Natural killer cell (primary cell): ENCODE measurements around the gene CATSPERB. TPM values are rescaled to one million over a fixed set of nuclear protein-coding genes. Genes with fewer than 3 reads are reported as not detected.

Experiments
- ATAC-seq, 3 donors: fragments of 150-1000 bp in 2 of 3; fragments of 200-7000 bp in 1 of 3; cut with Tn5 transposase; 1 replicate in 1 of 3; 2 replicates in 2 of 3; pipeline ENCODE4 v1.10.0; 2021; ENCODE audit warnings: mild to moderate bottlenecking in 2 of 3, moderate library complexity in 2 of 3
- DNase-seq, 2 donors: peaks; one replicate each; pipeline versions ENCODE4 v3.0.0 to v3.0.0-alpha.2; 2013 to 2021; ENCODE audit warnings: mixed read lengths in 1 of 2
- H3K27ac ChIP-seq: one replicate; pipeline ENCODE4 v1.5.1; 2013; ENCODE audit warnings: mild to moderate bottlenecking, low read length
- H3K27me3 ChIP-seq: one replicate; pipeline ENCODE4 v1.6.1; 2013; ENCODE audit warnings: low read length; ENCODE audit not compliant: control insufficient read depth, insufficient read depth
- H3K36me3 ChIP-seq: one replicate; pipeline ENCODE4 v1.6.1; 2013; ENCODE audit warnings: low read length; ENCODE audit not compliant: control insufficient read depth, insufficient read depth
- H3K4me1 ChIP-seq: one replicate; pipeline ENCODE4 v1.6.1; 2013; ENCODE audit warnings: low read length; ENCODE audit not compliant: control insufficient read depth, insufficient read depth
- H3K4me3 ChIP-seq: one replicate; pipeline ENCODE4 v1.5.1; 2013; ENCODE audit warnings: low read length
- H3K9me3 ChIP-seq: one replicate; pipeline ENCODE4 v1.6.1; 2013; ENCODE audit warnings: low read length; ENCODE audit not compliant: control insufficient read depth, insufficient read depth
- H3K27ac Mint-ChIP-seq, 2 donors: one replicate each; pipeline ENCODE4 v1.8.0; 2022; ENCODE audit warnings: mild to moderate bottlenecking in 2 of 2, mixed read lengths in 2 of 2, moderate library complexity in 1 of 2
- H3K27me3 Mint-ChIP-seq, 2 donors: one replicate each; pipeline ENCODE4 v1.8.0; 2022; ENCODE audit warnings: low read depth in 2 of 2, mixed read lengths in 2 of 2
- H3K36me3 Mint-ChIP-seq: one replicate; pipeline ENCODE4 v1.8.0; 2022; ENCODE audit warnings: mixed read lengths
- H3K4me1 Mint-ChIP-seq, 2 donors: one replicate each; pipeline ENCODE4 v1.8.0; 2022; ENCODE audit warnings: mixed read lengths in 2 of 2
- H3K4me3 Mint-ChIP-seq: one replicate; pipeline ENCODE4 v1.8.0; 2022; ENCODE audit warnings: mild to moderate bottlenecking, moderate library complexity, mixed read lengths
- H3K9me3 Mint-ChIP-seq, 2 donors: one replicate each; pipeline ENCODE4 v1.8.0; 2022; ENCODE audit warnings: mixed read lengths in 2 of 2
- CTCF ChIP-seq: fragments of 200-600 bp; IDR thresholded peaks from one replicate; pipeline ENCODE4 v1.8.0; 2022; ENCODE audit warnings: antibody characterized with exemption
- WGBS: methylation state at CpG from one replicate; pipeline ENCODE4 v1.1.7; 2013; ENCODE audit warnings: missing lambda C conversion rate; ENCODE audit not compliant: insufficient coverage; 5-methylcytosine and 5-hydroxymethylcytosine counted together
- intact Hi-C: fragments of 100-400 bp; cut with micrococcal nuclease; formaldehyde crosslinking; loops from one replicate; pipeline ENCODE4 v1.14.2; 2022
- total RNA-seq, 4 donors: library from RNA; stranded (reverse); fragments of 120-200 nt in 1 of 4; gene quantifications; one replicate each; pipeline versions ENCODE4 v1.2.3 to v1.2.4, GENCODE V29; 2013 to 2022

The CATSPERB gene
- total RNA-seq, 3 donors from 2014 or later (not counting 1 experiment from before 2014, with no cell fraction given) = 3.1 to 5.8 (median 4.2) TPM

- Histone ChIP-seq H3K27ac (no peak overlapping the region), H3K27me3 (peaks cover 10% of the 10 kb centered on the region), H3K9me3 (no peaks in the 10 kb centered on the region), H3K4me1 (peaks cover 11% of the 10 kb centered on the region), H3K4me3 (no peak overlapping the region), H3K36me3 (no peaks in the 10 kb centered on the region)
- no peaks in the 10 kb centered on the region for H3K36me3 Mint-ChIP-seq
- no peak for TF ChIP-seq CTCF
- no peaks in the 10 kb centered on the region for H3K9me3 Mint-ChIP-seq
- WGBS = 88% methylated on average over 30 of the region's 30 CpGs
- H3K4me1 Mint-ChIP-seq = peaks cover 12 to 16% of the 10 kb centered on the region in 2 donors
- H3K27ac Mint-ChIP-seq = no peak overlapping the region
- H3K27me3 Mint-ChIP-seq = peaks cover 16 to 57% of the 10 kb centered on the region in 2 donors
- ATAC-seq = no peak
- intact Hi-C loops = no loop called here
- no peak for DNase-seq
- no peak overlapping the region for H3K4me3 Mint-ChIP-seq
These were observed 154.2 kb downstream of the CATSPERB start for GRCh38 chr14:91577632-91578233.

- peaks cover 16 to 48% of the 10 kb centered on the region in 2 donors for H3K27me3 Mint-ChIP-seq
- no peak overlapping the region for H3K27ac ChIP-seq
- H3K36me3 Mint-ChIP-seq = no peaks in the 10 kb centered on the region
- H3K9me3 ChIP-seq = no peaks in the 10 kb centered on the region
- WGBS = 61% methylated on average over 13 of the region's 13 CpGs
- H3K27ac Mint-ChIP-seq = no peak overlapping the region
- H3K4me1 Mint-ChIP-seq = peaks cover 12 to 16% of the 10 kb centered on the region in 2 donors
- TF ChIP-seq CTCF = no peak
- no peak for DNase-seq
- peaks cover 10% of the 10 kb centered on the region for H3K27me3 ChIP-seq
- H3K36me3 ChIP-seq = no peaks in the 10 kb centered on the region
- intact Hi-C loops = no loop called here
- H3K4me3 Mint-ChIP-seq = no peak overlapping the region
- no peaks in the 10 kb centered on the region for H3K9me3 Mint-ChIP-seq
- no peak for ATAC-seq
- peaks cover 11% of the 10 kb centered on the region for H3K4me1 ChIP-seq
- H3K4me3 ChIP-seq = no peak overlapping the region
These were observed 156.2 kb downstream of the CATSPERB start for GRCh38 chr14:91575469-91576208.

GRCh38 chr14:91573894-91574837, 157.7 kb downstream of the CATSPERB start:
- ATAC-seq (peak; percentile 85 to 91 (median 87)), DNase-seq (peak; percentile 22 to 82)
- intact Hi-C loops = no loop called here
- TF ChIP-seq CTCF = no peak
- H3K36me3 ChIP-seq = no peaks in the 10 kb centered on the region
- peaks cover 20 to 48% of the 10 kb centered on the region in 2 donors for H3K27me3 Mint-ChIP-seq
- H3K27me3 ChIP-seq = peaks cover 10% of the 10 kb centered on the region
- H3K4me1 Mint-ChIP-seq = peaks cover 12 to 16% of the 10 kb centered on the region in 2 donors
- peak overlapping the region; percentile 80 for H3K4me3 Mint-ChIP-seq
- 2% methylated on average over 59 of the region's 59 CpGs for WGBS
- H3K36me3 Mint-ChIP-seq = no peaks in the 10 kb centered on the region
- H3K9me3 Mint-ChIP-seq = no peaks in the 10 kb centered on the region
- H3K27ac ChIP-seq = no peak overlapping the region
- H3K4me3 ChIP-seq = peak overlapping the region; percentile 18
- H3K9me3 ChIP-seq = no peaks in the 10 kb centered on the region
- peak overlapping the region in 1 of 2 donors; percentile 49 for H3K27ac Mint-ChIP-seq
- H3K4me1 ChIP-seq = peaks cover 11% of the 10 kb centered on the region
